Measurements from ENCODE around the gene FKBP15.

FKBP15 gene

GRCh38 chr9:113215132-113215531, 5.9 kb downstream of the FKBP15 start:
- Histone ChIP-seq H3K4me1 (ENCODE audit: control insufficient read depth, insufficient read depth, low read length, unreplicated experiment) (peaks cover 18% of the 10 kb centered on the region), H3K36me3 (ENCODE audit: insufficient read depth, low read length) (peaks cover 8% of the 10 kb centered on the region; the same call in 1 of the 2 replicates), H2AFZ (ENCODE audit: low read length, unreplicated experiment) (no peak overlapping the region), H3K27me3 (ENCODE audit: insufficient read depth, low read length) (no peaks in the 10 kb centered on the region), H3K4me3 (ENCODE audit: low read depth, low read length) (no peak overlapping the region), H3K79me2 (ENCODE audit: control insufficient read depth, insufficient read depth, low read length, unreplicated experiment) (peaks cover 63% of the 10 kb centered on the region), H3K27ac (ENCODE audit: low read depth, low read length) (no peak overlapping the region)

GRCh38 chr9:113210815-113211214, 10.3 kb downstream of the FKBP15 start:
- Histone ChIP-seq H2AFZ (ENCODE audit: low read length, unreplicated experiment) (no peak overlapping the region), H3K4me1 (ENCODE audit: control insufficient read depth, insufficient read depth, low read length, unreplicated experiment) (peaks cover 5% of the 10 kb centered on the region), H3K4me3 (ENCODE audit: low read depth, low read length) (no peak overlapping the region), H3K36me3 (ENCODE audit: insufficient read depth, low read length) (peaks cover 17% of the 10 kb centered on the region; the same call in 1 of the 2 replicates), H3K27ac (ENCODE audit: low read depth, low read length) (no peak overlapping the region), H3K27me3 (ENCODE audit: insufficient read depth, low read length) (no peaks in the 10 kb centered on the region), H3K79me2 (ENCODE audit: control insufficient read depth, insufficient read depth, low read length, unreplicated experiment) (peaks cover 26% of the 10 kb centered on the region)

GRCh38 chr9:113205861-113206260, 15.2 kb downstream of the FKBP15 start:
- Histone ChIP-seq H3K36me3 (ENCODE audit: insufficient read depth, low read length) (peaks cover 35% of the 10 kb centered on the region), H3K27me3 (ENCODE audit: insufficient read depth, low read length) (no peaks in the 10 kb centered on the region), H3K79me2 (ENCODE audit: control insufficient read depth, insufficient read depth, low read length, unreplicated experiment) (no peaks in the 10 kb centered on the region), H3K4me1 (ENCODE audit: control insufficient read depth, insufficient read depth, low read length, unreplicated experiment) (no peaks in the 10 kb centered on the region), H3K27ac (ENCODE audit: low read depth, low read length) (no peak overlapping the region), H3K4me3 (ENCODE audit: low read depth, low read length) (no peak overlapping the region), H2AFZ (ENCODE audit: low read length, unreplicated experiment) (no peak overlapping the region)

- no peak overlapping the region for H2AFZ ChIP-seq (ENCODE audit: low read length, unreplicated experiment)
- H3K4me1 ChIP-seq (ENCODE audit: control insufficient read depth, insufficient read depth, low read length, unreplicated experiment) = no peaks in the 10 kb centered on the region
- no peaks in the 10 kb centered on the region for H3K79me2 ChIP-seq (ENCODE audit: control insufficient read depth, insufficient read depth, low read length, unreplicated experiment)
- H3K27me3 ChIP-seq (ENCODE audit: insufficient read depth, low read length) = no peaks in the 10 kb centered on the region
- H3K4me3 ChIP-seq (ENCODE audit: low read depth, low read length) = no peak overlapping the region
- no peak overlapping the region for H3K27ac ChIP-seq (ENCODE audit: low read depth, low read length)
- peaks cover 35% of the 10 kb centered on the region for H3K36me3 ChIP-seq (ENCODE audit: insufficient read depth, low read length)
Observed at GRCh38 chr9:113205432-113205831, 15.6 kb downstream of the FKBP15 start.

GRCh38 chr9:113199683-113200329, 21.3 kb downstream of the FKBP15 start:
- no peaks in the 10 kb centered on the region for H3K27me3 ChIP-seq (ENCODE audit: insufficient read depth, low read length)
- no peaks in the 10 kb centered on the region for H3K79me2 ChIP-seq (ENCODE audit: control insufficient read depth, insufficient read depth, low read length, unreplicated experiment)
- no peak overlapping the region for H3K4me3 ChIP-seq (ENCODE audit: low read depth, low read length)
- H3K27ac ChIP-seq (ENCODE audit: low read depth, low read length) = no peak overlapping the region
- peaks cover 34% of the 10 kb centered on the region for H3K36me3 ChIP-seq (ENCODE audit: insufficient read depth, low read length)
- no peaks in the 10 kb centered on the region for H3K4me1 ChIP-seq (ENCODE audit: control insufficient read depth, insufficient read depth, low read length, unreplicated experiment)
- H2AFZ ChIP-seq (ENCODE audit: low read length, unreplicated experiment) = no peak overlapping the region

GRCh38 chr9:113192455-113192854, 28.6 kb downstream of the FKBP15 start:
- H3K27ac ChIP-seq (ENCODE audit: low read depth, low read length) = no peak overlapping the region
- H3K27me3 ChIP-seq (ENCODE audit: insufficient read depth, low read length) = no peaks in the 10 kb centered on the region
- H3K4me1 ChIP-seq (ENCODE audit: control insufficient read depth, insufficient read depth, low read length, unreplicated experiment) = peaks cover 14% of the 10 kb centered on the region
- no peak overlapping the region for H3K4me3 ChIP-seq (ENCODE audit: low read depth, low read length)
- no peaks in the 10 kb centered on the region for H3K79me2 ChIP-seq (ENCODE audit: control insufficient read depth, insufficient read depth, low read length, unreplicated experiment)
- peaks cover 7% of the 10 kb centered on the region; the same call in 1 of the 2 replicates for H3K36me3 ChIP-seq (ENCODE audit: insufficient read depth, low read length)
- H2AFZ ChIP-seq (ENCODE audit: low read length, unreplicated experiment) = no peak overlapping the region

GRCh38 chr9:113187929-113188595, 33.0 kb downstream of the FKBP15 start:
- Histone ChIP-seq H3K79me2 (ENCODE audit: control insufficient read depth, insufficient read depth, low read length, unreplicated experiment) (peaks cover 4% of the 10 kb centered on the region), H3K4me1 (ENCODE audit: control insufficient read depth, insufficient read depth, low read length, unreplicated experiment) (peaks cover 41% of the 10 kb centered on the region), H3K4me3 (ENCODE audit: low read depth, low read length) (peak overlapping the region; percentile 27), H3K36me3 (ENCODE audit: insufficient read depth, low read length) (peaks cover 25% of the 10 kb centered on the region; the same call in 1 of the 2 replicates), H2AFZ (ENCODE audit: low read length, unreplicated experiment) (no peak overlapping the region), H3K27me3 (ENCODE audit: insufficient read depth, low read length) (no peaks in the 10 kb centered on the region), H3K27ac (ENCODE audit: low read depth, low read length) (peak overlapping the region; percentile 80)

- Histone ChIP-seq H2AFZ (ENCODE audit: low read length, unreplicated experiment) (no peak overlapping the region), H3K79me2 (ENCODE audit: control insufficient read depth, insufficient read depth, low read length, unreplicated experiment) (peaks cover 4% of the 10 kb centered on the region), H3K4me1 (ENCODE audit: control insufficient read depth, insufficient read depth, low read length, unreplicated experiment) (peaks cover 41% of the 10 kb centered on the region), H3K36me3 (ENCODE audit: insufficient read depth, low read length) (peaks cover 41% of the 10 kb centered on the region), H3K27ac (ENCODE audit: low read depth, low read length) (no peak overlapping the region), H3K4me3 (ENCODE audit: low read depth, low read length) (no peak overlapping the region), H3K27me3 (ENCODE audit: insufficient read depth, low read length) (no peaks in the 10 kb centered on the region)
Observed at GRCh38 chr9:113186137-113186755, 34.8 kb downstream of the FKBP15 start.

GRCh38 chr9:113185271-113185670, 35.8 kb downstream of the FKBP15 start:
- peaks cover 47% of the 10 kb centered on the region for H3K36me3 ChIP-seq (ENCODE audit: insufficient read depth, low read length)
- H3K4me3 ChIP-seq (ENCODE audit: low read depth, low read length) = no peak overlapping the region
- no peak overlapping the region for H2AFZ ChIP-seq (ENCODE audit: low read length, unreplicated experiment)
- no peaks in the 10 kb centered on the region for H3K27me3 ChIP-seq (ENCODE audit: insufficient read depth, low read length)
- H3K79me2 ChIP-seq (ENCODE audit: control insufficient read depth, insufficient read depth, low read length, unreplicated experiment) = peaks cover 4% of the 10 kb centered on the region
- peaks cover 41% of the 10 kb centered on the region for H3K4me1 ChIP-seq (ENCODE audit: control insufficient read depth, insufficient read depth, low read length, unreplicated experiment)
- H3K27ac ChIP-seq (ENCODE audit: low read depth, low read length) = no peak overlapping the region

- no peaks in the 10 kb centered on the region for H3K27me3 ChIP-seq (ENCODE audit: insufficient read depth, low read length)
- H3K27ac ChIP-seq (ENCODE audit: low read depth, low read length) = peak overlapping the region; percentile 12; the same call in 1 of the 2 replicates
- H2AFZ ChIP-seq (ENCODE audit: low read length, unreplicated experiment) = no peak overlapping the region
Observed at GRCh38 chr9:113184539-113184938, 36.5 kb downstream of the FKBP15 start.

More at GRCh38 chr9:113184539-113184938, 36.5 kb downstream of the FKBP15 start:
- peaks cover 4% of the 10 kb centered on the region for H3K79me2 ChIP-seq (ENCODE audit: control insufficient read depth, insufficient read depth, low read length, unreplicated experiment)
- H3K36me3 ChIP-seq (ENCODE audit: insufficient read depth, low read length) = peaks cover 47% of the 10 kb centered on the region
- H3K4me1 ChIP-seq (ENCODE audit: control insufficient read depth, insufficient read depth, low read length, unreplicated experiment) = peaks cover 41% of the 10 kb centered on the region
- H3K4me3 ChIP-seq (ENCODE audit: low read depth, low read length) = no peak overlapping the region
